H9 (cell line): Measurements from ENCODE around the gene GPR45. TPM values are rescaled to one million over a fixed set of nuclear protein-coding genes. Genes with fewer than 3 reads are reported as not detected.
A peak's percentile ranks its signal among the peaks of the same experiment; 100 is the strongest.

Experiments used
- DNase-seq: peaks from one replicate; pipeline ENCODE4 v3.0.0-alpha.2; 2017
- H2AFZ ChIP-seq: one replicate; pipeline ENCODE4 v1.6.1; 2013; ENCODE audit warnings: mild to moderate bottlenecking, low read length, control low read depth, moderate library complexity
- H2AK5ac ChIP-seq: 2 replicates; pipeline ENCODE4 v1.6.1; 2013; ENCODE audit warnings: low read length, control low read depth, mixed read lengths; ENCODE audit not compliant: insufficient read length
- H2BK120ac ChIP-seq: one replicate; pipeline ENCODE4 v1.6.1; 2013; ENCODE audit warnings: low read depth, mild to moderate bottlenecking, low read length, control low read depth, inconsistent platforms; ENCODE audit not compliant: poor library complexity, severe bottlenecking
- H2BK12ac ChIP-seq: 2 replicates; pipeline ENCODE4 v1.6.1; 2013; ENCODE audit warnings: low read length, control low read depth, mixed read lengths, low read depth; ENCODE audit not compliant: insufficient read length
- H2BK15ac ChIP-seq: 2 replicates; pipeline ENCODE4 v1.6.1; 2013; ENCODE audit warnings: low read depth, low read length, control low read depth
- H2BK20ac ChIP-seq: one replicate; pipeline ENCODE4 v1.6.1; 2013; ENCODE audit warnings: low read depth, mild to moderate bottlenecking, low read length, control low read depth, inconsistent platforms; ENCODE audit not compliant: poor library complexity, severe bottlenecking
- H2BK5ac ChIP-seq: 2 replicates; pipeline ENCODE4 v1.6.1; 2013; ENCODE audit warnings: low read length, control low read depth, mixed read lengths; ENCODE audit not compliant: insufficient read length
- H3K14ac ChIP-seq: 2 replicates; pipeline ENCODE4 v1.6.1; 2013; ENCODE audit warnings: low read length, control low read depth; ENCODE audit not compliant: insufficient read depth
- H3K18ac ChIP-seq: 2 replicates; pipeline ENCODE4 v1.6.1; 2013; ENCODE audit warnings: low read depth, mild to moderate bottlenecking, mixed read lengths, low read length, control low read depth; ENCODE audit not compliant: insufficient read length
- H3K23ac ChIP-seq: 2 replicates; pipeline ENCODE4 v1.6.1; 2013; ENCODE audit warnings: low read length, control low read depth, mixed read lengths, low read depth; ENCODE audit not compliant: insufficient read length
- H3K23me2 ChIP-seq: 2 replicates; pipeline ENCODE4 v1.6.1; 2013; ENCODE audit warnings: low read depth, mild to moderate bottlenecking, mixed read lengths, low read length, control low read depth; ENCODE audit not compliant: insufficient read length, poor library complexity, severe bottlenecking
- H3K27ac ChIP-seq: 2 replicates; pipeline ENCODE4 v1.5.1; 2013; ENCODE audit warnings: low read length, control low read depth, mixed read lengths, low read depth; ENCODE audit not compliant: insufficient read length
- H3K27me3 ChIP-seq: 2 replicates; pipeline ENCODE4 v1.6.1; 2013; ENCODE audit warnings: low read length, control low read depth, inconsistent platforms; ENCODE audit not compliant: insufficient read depth
- H3K4ac ChIP-seq: 2 replicates; pipeline ENCODE4 v1.6.1; 2013; ENCODE audit warnings: low read depth, mild to moderate bottlenecking, control low read depth, inconsistent platforms, low read length, moderate library complexity
- H3K4me1 ChIP-seq: 2 replicates; pipeline ENCODE4 v1.6.1; 2013; ENCODE audit warnings: low read length, control low read depth, inconsistent platforms; ENCODE audit not compliant: insufficient read depth
- H3K4me2 ChIP-seq: 2 replicates; pipeline ENCODE4 v1.6.1; 2013; ENCODE audit warnings: low read length, control low read depth, mixed read lengths; ENCODE audit not compliant: insufficient read length, insufficient read depth
- H3K56ac ChIP-seq: 2 replicates; pipeline ENCODE4 v1.6.1; 2013; ENCODE audit warnings: low read depth, mild to moderate bottlenecking, mixed read lengths, low read length, control low read depth; ENCODE audit not compliant: insufficient read length
- H3K79me1 ChIP-seq: 2 replicates; pipeline ENCODE4 v1.6.1; 2013; ENCODE audit warnings: low read depth, mild to moderate bottlenecking, moderate library complexity, low read length, control low read depth, inconsistent platforms; ENCODE audit not compliant: insufficient read depth, poor library complexity, severe bottlenecking
- H3K79me2 ChIP-seq: 2 replicates; pipeline ENCODE4 v1.6.1; 2013; ENCODE audit warnings: low read length, control low read depth, inconsistent platforms; ENCODE audit not compliant: insufficient read depth
- H3K9ac ChIP-seq: 2 replicates; pipeline ENCODE4 v1.6.1; 2013; ENCODE audit warnings: low read length, control low read depth, mixed read lengths; ENCODE audit not compliant: insufficient read length; ENCODE audit errors: extremely low read depth
- H3K9me3 ChIP-seq: one replicate; pipeline ENCODE4 v1.6.1; 2013; ENCODE audit warnings: low read depth, low read length, inconsistent platforms; ENCODE audit not compliant: control insufficient read depth
- H3T11ph ChIP-seq: one replicate; pipeline ENCODE4 v1.6.1; 2013; ENCODE audit warnings: mild to moderate bottlenecking, low read length, control low read depth, inconsistent platforms
- H4K20me1 ChIP-seq: one replicate; pipeline ENCODE4 v1.6.1; 2013; ENCODE audit not compliant: control insufficient read depth, insufficient read length, insufficient read depth
- H4K5ac ChIP-seq: 2 replicates; pipeline ENCODE4 v1.6.1; 2013; ENCODE audit warnings: low read depth, mild to moderate bottlenecking, mixed read lengths, low read length, control low read depth; ENCODE audit not compliant: insufficient read length
- H4K8ac ChIP-seq: replicated peaks from 2 replicates; pipeline ENCODE4 v1.6.1; 2013; ENCODE audit warnings: low read length, control low read depth, mixed read lengths, low read depth; ENCODE audit not compliant: insufficient read length
- H4K91ac ChIP-seq: 2 replicates; pipeline ENCODE4 v1.6.1; 2013; ENCODE audit warnings: low read depth, mild to moderate bottlenecking, moderate library complexity, mixed read lengths, low read length, control low read depth; ENCODE audit not compliant: insufficient read length
- H3K27ac Mint-ChIP-seq, 3 experiments: 2 replicates in 2 of 3; 3 replicates in 1 of 3; pipeline ENCODE4 v1.8.0; 2020 to 2021; ENCODE audit warnings: mixed read lengths in 3 of 3, mild to moderate bottlenecking in 1 of 3, moderate library complexity in 1 of 3
- H3K27me3 Mint-ChIP-seq: 2 replicates; pipeline ENCODE4 v1.8.0; 2021; ENCODE audit warnings: low read depth, mild to moderate bottlenecking, moderate library complexity, mixed read lengths
- H3K36me3 Mint-ChIP-seq, 3 experiments: 2 replicates in 2 of 3; 3 replicates in 1 of 3; pipeline ENCODE4 v1.8.0; 2020 to 2021; ENCODE audit warnings: low read depth in 3 of 3, mixed read lengths in 3 of 3; ENCODE audit not compliant: insufficient read depth in 1 of 3
- H3K4me1 Mint-ChIP-seq, 2 experiments: 2 replicates each; pipeline ENCODE4 v1.8.0; 2020; ENCODE audit warnings: mixed read lengths in 2 of 2
- H3K4me3 Mint-ChIP-seq, 2 experiments: 2 replicates in 1 of 2; 3 replicates in 1 of 2; pipeline ENCODE4 v1.8.0; 2020 to 2021; ENCODE audit warnings: mild to moderate bottlenecking in 2 of 2, mixed read lengths in 2 of 2, moderate library complexity in 1 of 2
- H3K9me3 Mint-ChIP-seq, 2 experiments: 2 replicates in 1 of 2; 3 replicates in 1 of 2; pipeline ENCODE4 v1.8.0; 2020; ENCODE audit warnings: mild to moderate bottlenecking in 2 of 2, mixed read lengths in 2 of 2, moderate library complexity in 1 of 2
- WGBS: extraction: QIAGEN DNeasy Blood & Tissue Kit; methylation state at CpG from one replicate; pipeline ENCODE4 v1.1.7; 2013; ENCODE audit warnings: missing lambda C conversion rate, low lambda C conversion rate, mixed read lengths; ENCODE audit not compliant: insufficient read length; ENCODE audit errors: extremely low coverage; 5-methylcytosine and 5-hydroxymethylcytosine counted together
- total RNA-seq: library from RNA; stranded (reverse); gene quantifications from 2 replicates; pipeline ENCODE4 v1.2.1, GENCODE V29; 2021
- TF ChIP-seq, protein P1 (sequence below): fragments of 200-600 bp; sonication (generic); conservative IDR thresholded peaks from 3 replicates; pipeline ENCODE4 v1.8.0; 2021; ENCODE audit warnings: antibody characterized with exemption, mild to moderate bottlenecking

Gene GPR45
- total RNA-seq, 1 experiment from 2014 or later: not detected

DNA sequence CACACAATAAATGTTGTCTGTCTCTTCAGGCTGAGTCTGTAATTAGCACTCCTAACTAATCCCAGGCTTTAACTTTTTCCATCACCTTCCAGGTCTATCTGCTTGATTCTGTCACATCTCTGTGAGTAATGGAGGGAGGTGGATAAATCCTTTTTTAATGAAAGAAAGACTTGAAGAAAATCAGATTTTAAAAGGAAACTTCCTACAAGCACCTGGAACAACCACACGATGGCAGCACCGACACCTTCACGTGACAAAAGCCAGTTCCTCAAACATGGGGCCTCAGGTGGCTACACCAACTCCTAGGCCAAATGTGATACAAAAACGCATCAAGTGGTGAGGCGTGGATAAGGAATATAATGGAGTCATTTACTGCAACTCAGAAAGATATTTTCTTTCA, 46.1 kb downstream of the GPR45 start:
- H3K79me1 ChIP-seq: no peaks in the 10 kb centered on the region
- Mint-ChIP-seq H3K4me1 (0 out of 4 replicates have a peak, but pooled peaks cover 0 to 2% of the 10 kb centered on the region in 2 experiments), H3K27ac (no peak overlapping the region), H3K9me3 (no peaks in the 10 kb centered on the region), H3K4me3 (no peak overlapping the region), H3K27me3 (no peaks in the 10 kb centered on the region), H3K36me3 (peaks cover 12 to 61% (median 19%) of the 10 kb centered on the region in 3 experiments; a peak in 6 of 7 replicates)
- H3K4me2 ChIP-seq: no peak overlapping the region
- no peak overlapping the region for H2BK120ac ChIP-seq
- no peak overlapping the region for H3K14ac ChIP-seq
- TF ChIP-seq, protein P1, sequence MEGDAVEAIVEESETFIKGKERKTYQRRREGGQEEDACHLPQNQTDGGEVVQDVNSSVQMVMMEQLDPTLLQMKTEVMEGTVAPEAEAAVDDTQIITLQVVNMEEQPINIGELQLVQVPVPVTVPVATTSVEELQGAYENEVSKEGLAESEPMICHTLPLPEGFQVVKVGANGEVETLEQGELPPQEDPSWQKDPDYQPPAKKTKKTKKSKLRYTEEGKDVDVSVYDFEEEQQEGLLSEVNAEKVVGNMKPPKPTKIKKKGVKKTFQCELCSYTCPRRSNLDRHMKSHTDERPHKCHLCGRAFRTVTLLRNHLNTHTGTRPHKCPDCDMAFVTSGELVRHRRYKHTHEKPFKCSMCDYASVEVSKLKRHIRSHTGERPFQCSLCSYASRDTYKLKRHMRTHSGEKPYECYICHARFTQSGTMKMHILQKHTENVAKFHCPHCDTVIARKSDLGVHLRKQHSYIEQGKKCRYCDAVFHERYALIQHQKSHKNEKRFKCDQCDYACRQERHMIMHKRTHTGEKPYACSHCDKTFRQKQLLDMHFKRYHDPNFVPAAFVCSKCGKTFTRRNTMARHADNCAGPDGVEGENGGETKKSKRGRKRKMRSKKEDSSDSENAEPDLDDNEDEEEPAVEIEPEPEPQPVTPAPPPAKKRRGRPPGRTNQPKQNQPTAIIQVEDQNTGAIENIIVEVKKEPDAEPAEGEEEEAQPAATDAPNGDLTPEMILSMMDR: peak; percentile 77
- no peak overlapping the region for H3K9ac ChIP-seq
- no peak overlapping the region for H2AK5ac ChIP-seq
- no CpG with 5 or more reads among the region's 5 CpGs for WGBS
- no peak overlapping the region for H3T11ph ChIP-seq
- no peak overlapping the region for H4K5ac ChIP-seq
- DNase-seq: peak; percentile 65
- no peak overlapping the region for H3K18ac ChIP-seq
- H3K23me2 ChIP-seq: no peaks in the 10 kb centered on the region
- H3K4me1 ChIP-seq: no peaks in the 10 kb centered on the region
- no peaks in the 10 kb centered on the region for H3K79me2 ChIP-seq
- no peaks in the 10 kb centered on the region for H3K27me3 ChIP-seq
- H3K4ac ChIP-seq: no peak overlapping the region
- no peak overlapping the region for H4K8ac ChIP-seq
- no peak overlapping the region for H2BK20ac ChIP-seq
- H3K27ac ChIP-seq: no peak overlapping the region
- H3K56ac ChIP-seq: no peak overlapping the region
- H2BK12ac ChIP-seq: no peak overlapping the region
- no peak overlapping the region for H2BK15ac ChIP-seq
- no peak overlapping the region for H4K91ac ChIP-seq
- no peaks in the 10 kb centered on the region for H4K20me1 ChIP-seq
- H2AFZ ChIP-seq: no peak overlapping the region
- no peaks in the 10 kb centered on the region for H3K9me3 ChIP-seq
- no peak overlapping the region for H2BK5ac ChIP-seq
- no peak overlapping the region for H3K23ac ChIP-seq
